Activated CD4-positive, CD25-positive, alpha-beta regulatory T cell treated with anti-CD3 and anti-CD28 coated beads, Interleukin-2, amount 50 U/mL, for 72 hours (primary cell): ENCODE results near the gene XRN2.
A peak's percentile ranks its signal among the peaks of the same experiment; 100 is the strongest.

Experiments
- DNase-seq: peaks from one replicate; pipeline ENCODE4 v3.0.0; 2021

The XRN2 gene, protein sequence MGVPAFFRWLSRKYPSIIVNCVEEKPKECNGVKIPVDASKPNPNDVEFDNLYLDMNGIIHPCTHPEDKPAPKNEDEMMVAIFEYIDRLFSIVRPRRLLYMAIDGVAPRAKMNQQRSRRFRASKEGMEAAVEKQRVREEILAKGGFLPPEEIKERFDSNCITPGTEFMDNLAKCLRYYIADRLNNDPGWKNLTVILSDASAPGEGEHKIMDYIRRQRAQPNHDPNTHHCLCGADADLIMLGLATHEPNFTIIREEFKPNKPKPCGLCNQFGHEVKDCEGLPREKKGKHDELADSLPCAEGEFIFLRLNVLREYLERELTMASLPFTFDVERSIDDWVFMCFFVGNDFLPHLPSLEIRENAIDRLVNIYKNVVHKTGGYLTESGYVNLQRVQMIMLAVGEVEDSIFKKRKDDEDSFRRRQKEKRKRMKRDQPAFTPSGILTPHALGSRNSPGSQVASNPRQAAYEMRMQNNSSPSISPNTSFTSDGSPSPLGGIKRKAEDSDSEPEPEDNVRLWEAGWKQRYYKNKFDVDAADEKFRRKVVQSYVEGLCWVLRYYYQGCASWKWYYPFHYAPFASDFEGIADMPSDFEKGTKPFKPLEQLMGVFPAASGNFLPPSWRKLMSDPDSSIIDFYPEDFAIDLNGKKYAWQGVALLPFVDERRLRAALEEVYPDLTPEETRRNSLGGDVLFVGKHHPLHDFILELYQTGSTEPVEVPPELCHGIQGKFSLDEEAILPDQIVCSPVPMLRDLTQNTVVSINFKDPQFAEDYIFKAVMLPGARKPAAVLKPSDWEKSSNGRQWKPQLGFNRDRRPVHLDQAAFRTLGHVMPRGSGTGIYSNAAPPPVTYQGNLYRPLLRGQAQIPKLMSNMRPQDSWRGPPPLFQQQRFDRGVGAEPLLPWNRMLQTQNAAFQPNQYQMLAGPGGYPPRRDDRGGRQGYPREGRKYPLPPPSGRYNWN

GRCh38 chr20:21303061-21303871, at the start of gene XRN2:
XRN2 (plus strand) TSS chr20:21303331; CDS start chr20:21303399, 68 bp downstream.
- peak; percentile 96 for DNase-seq

- DNase-seq: no peak
Observed at GRCh38 chr20:21257192-21257591, 45.9 kb upstream of the XRN2 start.

GRCh38 chr20:21258411-21258810, 44.7 kb upstream of the XRN2 start:
- DNase-seq: no peak

DNA sequence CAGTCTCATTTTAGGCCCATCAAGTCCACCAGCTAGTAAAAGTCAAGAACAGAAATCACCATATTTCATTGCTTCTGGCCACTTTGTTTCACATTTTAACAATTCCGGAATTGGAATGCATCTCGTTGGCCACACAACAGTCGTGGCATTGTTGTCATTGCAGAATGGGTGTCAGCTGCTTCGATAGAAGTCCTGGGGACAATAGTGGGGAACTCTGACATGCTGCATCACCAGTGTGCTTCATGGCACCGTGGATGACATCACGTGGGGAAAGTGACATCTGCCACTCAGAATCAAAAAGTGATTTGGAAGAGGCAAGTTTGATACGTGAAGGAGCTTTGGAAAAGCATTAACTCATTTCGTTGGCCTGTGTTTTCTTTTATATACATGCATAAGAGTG, 43.8 kb upstream of the XRN2 start:
- no peak for DNase-seq

DNA sequence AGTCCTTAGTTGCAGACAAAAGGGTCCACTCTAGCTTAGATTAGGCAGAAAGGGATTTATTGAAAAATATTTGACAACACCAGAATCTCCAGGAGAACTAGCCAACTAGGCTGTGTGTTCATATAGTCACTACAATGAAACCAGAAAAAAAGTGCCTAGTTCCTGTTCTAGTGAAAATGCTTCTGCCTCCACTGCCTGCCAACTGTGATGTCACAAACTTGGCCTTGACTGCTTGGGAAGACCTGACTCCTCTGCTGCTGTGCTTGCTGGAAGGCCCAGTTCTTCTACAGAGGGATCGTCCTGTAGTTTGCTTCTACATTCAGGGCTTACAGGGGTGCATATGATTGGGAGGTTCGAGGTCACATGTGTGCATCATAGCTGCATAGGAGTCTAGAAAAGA, 40.3 kb upstream of the XRN2 start:
- DNase-seq: no peak

- no peak for DNase-seq
Observed at GRCh38 chr20:21265261-21266190, 37.6 kb upstream of the XRN2 start.

DNA sequence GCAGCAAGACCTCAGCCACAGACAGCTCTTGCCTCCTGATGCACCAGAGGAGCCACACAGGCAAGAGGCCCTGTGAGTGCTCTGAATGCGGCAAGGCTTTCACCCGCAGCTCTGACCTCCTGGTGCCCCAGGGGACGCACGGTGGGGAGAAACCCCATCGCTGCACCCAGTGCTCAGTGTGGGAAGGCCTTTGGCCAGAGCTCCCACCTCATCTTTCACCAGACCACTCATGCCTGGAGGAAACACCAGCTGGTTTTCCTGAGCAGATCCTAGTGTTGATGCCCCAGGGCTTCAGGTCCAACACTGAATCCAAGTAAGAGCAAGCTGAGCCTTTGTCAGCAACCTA, 37.0 kb upstream of the XRN2 start:
- DNase-seq: no peak

GRCh38 chr20:21269772-21270171, 33.4 kb upstream of the XRN2 start:
- no peak for DNase-seq

DNA sequence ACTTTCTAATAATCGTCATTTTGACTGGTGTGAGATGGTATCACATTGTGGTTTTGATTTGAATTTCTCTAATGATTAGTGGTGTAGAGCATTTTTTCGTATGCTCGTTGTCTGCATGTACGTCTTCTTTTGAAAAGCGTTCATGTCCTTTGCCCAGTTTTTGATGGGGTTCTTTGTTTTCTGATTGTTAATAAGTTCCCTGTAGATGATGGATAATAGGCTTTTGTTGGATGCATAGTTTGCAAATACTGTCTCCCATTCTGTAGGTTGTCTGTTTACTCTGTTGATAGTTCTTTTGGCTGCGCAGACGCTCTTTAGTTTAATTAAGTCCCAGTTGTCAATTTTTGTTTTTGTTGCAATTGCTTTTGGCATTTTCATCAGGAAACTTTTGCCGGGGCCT, 32.3 kb upstream of the XRN2 start:
- no peak for DNase-seq

GRCh38 chr20:21272279-21272678, 30.9 kb upstream of the XRN2 start:
- DNase-seq: no peak

GRCh38 chr20:21272679-21273078, 30.5 kb upstream of the XRN2 start:
- DNase-seq: no peak

- no peak for DNase-seq
Observed at GRCh38 chr20:21273755-21274386, 29.3 kb upstream of the XRN2 start.

GRCh38 chr20:21278829-21279228, 24.3 kb upstream of the XRN2 start:
- no peak for DNase-seq

DNA sequence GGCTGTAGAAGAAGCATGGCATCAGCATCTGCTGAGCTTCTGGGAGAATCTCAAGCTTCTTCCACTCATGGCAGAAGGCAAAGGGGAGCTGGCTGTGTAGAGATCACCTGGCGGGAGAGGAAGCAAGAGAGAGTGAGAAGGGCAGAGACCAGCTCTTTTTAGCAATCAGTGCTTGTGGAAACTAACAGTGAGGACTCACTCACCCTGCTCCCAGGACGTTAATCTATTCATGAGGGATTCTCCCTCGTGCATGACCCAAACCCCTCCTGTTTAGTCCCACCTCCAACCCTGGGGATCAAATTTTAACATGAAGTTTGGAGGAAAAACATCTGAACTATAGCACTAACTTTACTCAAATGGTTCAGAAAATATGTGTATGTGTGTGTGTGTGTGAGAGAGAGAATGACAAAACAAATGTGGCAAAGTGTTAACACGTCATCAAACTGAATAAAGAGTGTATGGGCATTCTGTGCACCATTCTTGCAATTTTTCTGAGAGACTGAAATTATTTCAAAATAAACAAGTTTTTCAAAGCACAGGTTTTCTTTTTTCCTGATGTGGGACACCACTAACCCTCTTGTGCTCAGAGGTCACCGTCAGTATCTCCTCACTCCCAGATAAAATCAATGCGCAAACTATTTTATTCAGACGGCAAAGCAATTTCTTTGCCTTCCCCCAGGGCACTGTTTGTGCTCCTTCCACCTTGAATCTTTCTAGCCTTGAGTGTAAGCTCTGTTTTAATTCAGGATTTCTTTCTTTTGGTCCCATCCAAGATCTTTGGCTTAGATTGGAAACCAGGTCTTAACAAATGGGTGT, 23.2 kb upstream of the XRN2 start:
- DNase-seq: no peak

DNA sequence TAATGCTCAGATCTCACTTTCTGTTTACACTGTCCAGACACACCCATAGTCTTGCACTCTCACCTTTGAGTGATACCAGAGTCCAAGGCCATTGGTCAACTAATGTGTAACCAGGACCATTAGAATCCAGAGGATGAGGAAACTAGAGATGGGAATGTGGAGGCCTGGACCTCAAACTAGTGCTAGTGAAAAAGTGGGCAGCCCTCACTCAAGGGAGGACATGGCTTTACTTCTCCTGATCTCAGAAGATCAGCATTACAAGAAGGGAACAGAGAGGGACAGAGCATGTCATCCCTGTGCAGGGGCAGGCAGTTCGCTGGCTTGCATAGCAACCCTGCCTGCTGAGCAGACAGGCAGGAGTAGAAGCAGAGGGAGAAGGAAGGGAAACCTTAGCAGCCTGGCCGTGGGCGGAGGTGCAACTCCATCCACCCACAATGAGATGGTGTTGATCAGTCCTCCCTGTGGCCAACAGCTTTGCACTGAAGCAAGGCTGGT, 22.6 kb upstream of the XRN2 start:
- no peak for DNase-seq

DNA sequence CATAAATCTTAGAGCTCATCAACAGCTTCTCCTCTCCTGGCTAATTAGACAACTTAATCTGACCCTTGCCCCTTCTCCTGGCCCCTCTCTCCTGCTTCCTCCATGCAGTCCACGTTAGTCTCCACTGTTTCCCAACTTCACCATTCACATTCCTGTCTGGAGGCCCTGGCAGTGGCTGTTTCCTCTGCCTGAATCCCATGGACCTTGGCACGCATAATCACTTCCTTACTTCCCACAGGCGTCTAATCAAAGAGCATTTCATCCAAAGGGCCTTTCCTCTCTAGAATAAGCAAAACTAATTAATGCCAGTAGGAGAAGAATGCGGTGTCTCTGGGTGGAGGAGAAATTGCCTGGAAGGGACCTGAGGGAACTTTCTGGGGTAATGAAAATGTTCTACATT, 16.4 kb upstream of the XRN2 start:
- no peak for DNase-seq

- no peak for DNase-seq
Observed at GRCh38 chr20:21288587-21289370, 14.4 kb upstream of the XRN2 start.

- no peak for DNase-seq
Observed at GRCh38 chr20:21289651-21290050, 13.5 kb upstream of the XRN2 start.

DNA sequence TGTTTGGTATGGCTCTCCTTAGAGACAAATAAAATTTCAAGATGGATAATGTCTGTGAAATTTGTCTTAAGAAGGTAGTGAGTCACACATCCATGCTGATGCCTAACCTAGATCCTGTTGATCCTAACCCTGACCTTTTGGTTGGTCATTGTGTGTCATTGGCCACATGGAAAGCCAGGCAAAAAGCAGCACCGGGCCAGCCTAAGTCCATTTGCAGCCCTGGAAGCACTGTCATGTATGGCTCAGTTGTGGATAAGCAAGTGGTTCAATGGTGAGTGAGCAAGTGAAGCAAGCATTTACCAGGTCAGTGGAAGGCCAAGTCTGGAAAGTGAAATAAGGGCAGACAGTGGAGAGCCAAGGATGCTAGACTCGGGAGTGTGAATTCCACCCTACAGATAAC, 12.1 kb upstream of the XRN2 start:
- DNase-seq: no peak

- DNase-seq: no peak
Observed at GRCh38 chr20:21294755-21295154, 8.4 kb upstream of the XRN2 start.
